ENCODE results near the gene FBLN2. TPM values are rescaled to one million over a fixed set of nuclear protein-coding genes. Genes with fewer than 3 reads are reported as not detected.

FBLN2 gene
- total RNA-seq, 1 experiment from 2014 or later: not detected

DNA sequence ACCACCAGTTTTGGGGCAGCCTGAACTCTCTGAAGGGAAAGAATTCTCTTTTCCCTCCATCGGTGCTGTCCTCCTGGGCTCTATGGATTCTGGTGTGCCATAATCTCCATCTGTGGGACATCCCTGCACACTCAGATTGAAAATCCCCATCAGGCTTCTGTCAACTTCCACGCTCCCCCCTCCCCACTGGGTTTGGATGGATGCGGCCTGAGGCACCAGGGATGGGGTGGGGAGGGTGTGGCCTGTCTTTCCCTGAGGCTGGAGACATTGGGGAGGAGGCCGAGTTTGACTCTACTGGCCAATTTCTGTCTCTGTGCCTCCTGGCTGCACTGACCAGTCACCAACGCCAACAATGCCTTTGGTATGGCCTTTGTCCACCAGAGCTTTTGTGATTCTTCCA is 16.3 kb upstream of the FBLN2 start:
- Histone ChIP-seq H3K9me3 (ENCODE audit: low read length) (no peaks in the 10 kb centered on the region), H3K4me2 (ENCODE audit: low read depth, low read length, poor library complexity, severe bottlenecking) (no peak overlapping the region), H3K4me3 (ENCODE audit: low read length) (no peak overlapping the region), H4K20me1 (ENCODE audit: insufficient read depth, low read depth, low read length) (no peaks in the 10 kb centered on the region), H3K27me3 (ENCODE audit: low read length) (no peaks in the 10 kb centered on the region), H3K9me2 (replicated peaks; ENCODE audit: insufficient read depth, low read length) (no peaks in the 10 kb centered on the region), H3K79me2 (ENCODE audit: low read length) (no peaks in the 10 kb centered on the region), H2AFZ (ENCODE audit: low read length) (no peak overlapping the region), H3K4me1 (ENCODE audit: low read length) (no peaks in the 10 kb centered on the region), H3K27ac (ENCODE audit: low read length) (no peak overlapping the region), H3K36me3 (ENCODE audit: insufficient read depth, low read length) (no peaks in the 10 kb centered on the region), H3K9ac (ENCODE audit: low read length) (no peak overlapping the region)
- DNase-seq: no peak

DNA sequence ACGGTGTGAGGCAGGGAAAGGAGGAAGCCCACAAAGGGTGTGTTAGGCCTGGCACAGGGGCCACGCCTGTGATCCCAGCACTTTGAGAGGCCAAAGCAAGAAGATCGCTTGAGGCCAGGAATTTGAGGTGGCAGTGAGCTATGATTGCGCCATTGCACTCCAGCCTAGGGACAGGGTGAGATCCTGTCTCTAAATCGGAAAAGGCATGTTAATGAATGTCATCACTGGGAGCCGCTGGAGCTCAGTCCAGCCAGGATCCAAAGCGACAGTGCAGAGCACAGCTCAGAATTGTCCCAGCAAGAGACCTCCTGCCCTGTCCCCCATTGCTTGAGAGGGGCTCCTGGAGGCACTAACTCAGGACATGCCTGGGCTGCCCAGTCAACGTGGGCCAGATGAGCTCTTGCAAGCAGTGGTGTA is 15.0 kb upstream of the FBLN2 start:
- Histone ChIP-seq H3K4me2 (ENCODE audit: low read depth, low read length, poor library complexity, severe bottlenecking) (no peak overlapping the region), H3K36me3 (ENCODE audit: insufficient read depth, low read length) (no peaks in the 10 kb centered on the region), H4K20me1 (ENCODE audit: insufficient read depth, low read depth, low read length) (no peaks in the 10 kb centered on the region), H3K4me1 (ENCODE audit: low read length) (no peaks in the 10 kb centered on the region), H3K9me2 (replicated peaks; ENCODE audit: insufficient read depth, low read length) (no peaks in the 10 kb centered on the region), H3K27me3 (ENCODE audit: low read length) (no peaks in the 10 kb centered on the region), H3K27ac (ENCODE audit: low read length) (no peak overlapping the region), H2AFZ (ENCODE audit: low read length) (no peak overlapping the region), H3K9me3 (ENCODE audit: low read length) (no peaks in the 10 kb centered on the region), H3K79me2 (ENCODE audit: low read length) (no peaks in the 10 kb centered on the region), H3K4me3 (ENCODE audit: low read length) (no peak overlapping the region), H3K9ac (ENCODE audit: low read length) (no peak overlapping the region)
- DNase-seq: no peak

- Histone ChIP-seq H3K9me3 (ENCODE audit: low read length) (no peaks in the 10 kb centered on the region), H3K9ac (ENCODE audit: low read length) (no peak overlapping the region), H3K36me3 (ENCODE audit: insufficient read depth, low read length) (no peaks in the 10 kb centered on the region), H3K4me3 (ENCODE audit: low read length) (no peak overlapping the region), H3K4me2 (ENCODE audit: low read depth, low read length, poor library complexity, severe bottlenecking) (no peak overlapping the region), H3K27ac (ENCODE audit: low read length) (no peak overlapping the region), H3K4me1 (ENCODE audit: low read length) (no peaks in the 10 kb centered on the region), H3K9me2 (replicated peaks; ENCODE audit: insufficient read depth, low read length) (no peaks in the 10 kb centered on the region), H3K79me2 (ENCODE audit: low read length) (no peaks in the 10 kb centered on the region), H2AFZ (ENCODE audit: low read length) (no peak overlapping the region), H4K20me1 (ENCODE audit: insufficient read depth, low read depth, low read length) (no peaks in the 10 kb centered on the region), H3K27me3 (ENCODE audit: low read length) (no peaks in the 10 kb centered on the region)
- no peak for DNase-seq
Measured at GRCh38 chr3:13535526-13535875, 13.4 kb upstream of the FBLN2 start.

GRCh38 chr3:13535905-13536304 is 13.0 kb upstream of the FBLN2 start:
- DNase-seq: no peak
- no peak overlapping the region for H3K4me2 ChIP-seq (ENCODE audit: low read depth, low read length, poor library complexity, severe bottlenecking)
- no peak overlapping the region for H3K27ac ChIP-seq (ENCODE audit: low read length)
- H3K9me2 ChIP-seq (replicated peaks; ENCODE audit: insufficient read depth, low read length): no peaks in the 10 kb centered on the region
- H3K4me1 ChIP-seq (ENCODE audit: low read length): no peaks in the 10 kb centered on the region
- H4K20me1 ChIP-seq (ENCODE audit: insufficient read depth, low read depth, low read length): no peaks in the 10 kb centered on the region
- H3K79me2 ChIP-seq (ENCODE audit: low read length): no peaks in the 10 kb centered on the region
- no peak overlapping the region for H3K4me3 ChIP-seq (ENCODE audit: low read length)
- no peaks in the 10 kb centered on the region for H3K27me3 ChIP-seq (ENCODE audit: low read length)
- no peaks in the 10 kb centered on the region for H3K9me3 ChIP-seq (ENCODE audit: low read length)
- H3K36me3 ChIP-seq (ENCODE audit: insufficient read depth, low read length): no peaks in the 10 kb centered on the region
- no peak overlapping the region for H2AFZ ChIP-seq (ENCODE audit: low read length)
- H3K9ac ChIP-seq (ENCODE audit: low read length): no peak overlapping the region

GRCh38 chr3:13536432-13536831 is 12.5 kb upstream of the FBLN2 start:
- Histone ChIP-seq H4K20me1 (ENCODE audit: insufficient read depth, low read depth, low read length) (no peaks in the 10 kb centered on the region), H2AFZ (ENCODE audit: low read length) (no peak overlapping the region), H3K36me3 (ENCODE audit: insufficient read depth, low read length) (no peaks in the 10 kb centered on the region), H3K9me3 (ENCODE audit: low read length) (no peaks in the 10 kb centered on the region), H3K27ac (ENCODE audit: low read length) (no peak overlapping the region), H3K4me2 (ENCODE audit: low read depth, low read length, poor library complexity, severe bottlenecking) (no peak overlapping the region), H3K79me2 (ENCODE audit: low read length) (no peaks in the 10 kb centered on the region), H3K4me1 (ENCODE audit: low read length) (no peaks in the 10 kb centered on the region), H3K27me3 (ENCODE audit: low read length) (no peaks in the 10 kb centered on the region), H3K9ac (ENCODE audit: low read length) (no peak overlapping the region), H3K9me2 (replicated peaks; ENCODE audit: insufficient read depth, low read length) (no peaks in the 10 kb centered on the region), H3K4me3 (ENCODE audit: low read length) (no peak overlapping the region)
- no peak for DNase-seq

- Histone ChIP-seq H2AFZ (ENCODE audit: low read length) (no peak overlapping the region), H3K9me3 (ENCODE audit: low read length) (no peaks in the 10 kb centered on the region), H3K9ac (ENCODE audit: low read length) (no peak overlapping the region), H3K9me2 (replicated peaks; ENCODE audit: insufficient read depth, low read length) (no peaks in the 10 kb centered on the region), H3K4me2 (ENCODE audit: low read depth, low read length, poor library complexity, severe bottlenecking) (no peak overlapping the region), H3K27me3 (ENCODE audit: low read length) (no peaks in the 10 kb centered on the region), H3K36me3 (ENCODE audit: insufficient read depth, low read length) (no peaks in the 10 kb centered on the region), H4K20me1 (ENCODE audit: insufficient read depth, low read depth, low read length) (no peaks in the 10 kb centered on the region), H3K27ac (ENCODE audit: low read length) (no peak overlapping the region), H3K79me2 (ENCODE audit: low read length) (no peaks in the 10 kb centered on the region), H3K4me1 (ENCODE audit: low read length) (no peaks in the 10 kb centered on the region), H3K4me3 (ENCODE audit: low read length) (no peak overlapping the region)
- no peak for DNase-seq
Measured at GRCh38 chr3:13536832-13537231, 12.1 kb upstream of the FBLN2 start.

DNA sequence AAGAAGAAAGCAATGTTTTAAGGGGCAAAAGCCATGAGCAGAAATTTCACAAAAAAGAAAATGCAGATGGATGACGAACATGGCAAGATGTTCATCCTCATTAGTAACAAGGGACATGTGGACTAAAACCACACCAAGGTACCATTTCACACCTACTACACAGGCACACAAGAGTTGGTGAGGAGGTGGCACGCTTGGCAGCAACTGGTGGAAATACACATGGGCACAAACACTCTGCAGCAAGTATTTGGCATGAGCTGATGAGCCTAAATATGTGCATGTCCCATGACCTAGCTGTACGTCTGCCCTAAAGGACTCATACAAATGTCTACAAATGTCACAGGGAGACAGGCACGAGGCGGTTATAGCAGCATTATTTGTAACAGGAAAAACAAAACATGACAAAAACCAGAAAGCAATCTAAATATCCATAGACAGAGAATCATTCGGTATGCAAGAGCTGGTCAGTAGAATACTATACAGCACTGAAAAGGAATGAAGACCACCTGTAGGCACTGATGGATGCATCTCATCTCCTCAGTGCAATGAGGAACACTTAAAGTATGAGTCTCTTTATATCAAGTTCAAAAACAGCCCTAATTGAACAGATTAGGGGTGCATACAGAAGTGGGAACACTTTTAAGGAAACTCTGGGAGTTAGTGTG is 11.5 kb upstream of the FBLN2 start:
- Histone ChIP-seq H2AFZ (ENCODE audit: low read length) (no peak overlapping the region), H4K20me1 (ENCODE audit: insufficient read depth, low read depth, low read length) (no peaks in the 10 kb centered on the region), H3K4me2 (ENCODE audit: low read depth, low read length, poor library complexity, severe bottlenecking) (no peak overlapping the region), H3K36me3 (ENCODE audit: insufficient read depth, low read length) (no peaks in the 10 kb centered on the region), H3K27ac (ENCODE audit: low read length) (no peak overlapping the region), H3K9me2 (replicated peaks; ENCODE audit: insufficient read depth, low read length) (no peaks in the 10 kb centered on the region), H3K79me2 (ENCODE audit: low read length) (no peaks in the 10 kb centered on the region), H3K4me1 (ENCODE audit: low read length) (no peaks in the 10 kb centered on the region), H3K9ac (ENCODE audit: low read length) (no peak overlapping the region), H3K9me3 (ENCODE audit: low read length) (no peaks in the 10 kb centered on the region), H3K4me3 (ENCODE audit: low read length) (no peak overlapping the region), H3K27me3 (ENCODE audit: low read length) (no peaks in the 10 kb centered on the region)
- DNase-seq: no peak

DNA sequence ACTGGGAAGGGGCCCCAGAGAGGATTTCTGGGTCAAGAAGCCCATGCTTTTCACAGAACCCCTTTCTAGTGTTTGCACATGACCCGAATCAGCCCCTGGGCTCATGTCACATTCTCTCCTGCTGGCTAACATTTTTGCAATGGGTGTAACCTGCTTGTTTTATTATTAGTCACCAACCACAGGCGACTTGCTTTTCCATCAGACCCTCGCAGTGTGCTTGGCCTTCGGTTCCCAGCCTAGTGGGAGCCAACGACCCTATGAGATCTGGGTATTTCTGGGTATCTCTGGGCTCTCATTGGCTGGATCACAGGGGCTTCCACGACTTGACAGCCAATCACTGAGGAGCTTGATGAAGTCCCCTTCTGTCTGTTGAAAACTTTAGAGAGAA is 11.0 kb upstream of the FBLN2 start:
- Histone ChIP-seq H3K9ac (ENCODE audit: low read length) (no peak overlapping the region), H3K9me2 (replicated peaks; ENCODE audit: insufficient read depth, low read length) (no peaks in the 10 kb centered on the region), H3K4me1 (ENCODE audit: low read length) (no peaks in the 10 kb centered on the region), H3K27ac (ENCODE audit: low read length) (no peak overlapping the region), H3K79me2 (ENCODE audit: low read length) (no peaks in the 10 kb centered on the region), H2AFZ (ENCODE audit: low read length) (no peak overlapping the region), H3K27me3 (ENCODE audit: low read length) (no peaks in the 10 kb centered on the region), H3K9me3 (ENCODE audit: low read length) (no peaks in the 10 kb centered on the region), H3K4me3 (ENCODE audit: low read length) (no peak overlapping the region), H4K20me1 (ENCODE audit: insufficient read depth, low read depth, low read length) (no peaks in the 10 kb centered on the region), H3K4me2 (ENCODE audit: low read depth, low read length, poor library complexity, severe bottlenecking) (no peak overlapping the region), H3K36me3 (ENCODE audit: insufficient read depth, low read length) (no peaks in the 10 kb centered on the region)
- no peak for DNase-seq
